ENCODE results near the gene ADCK2.
"Not testable (repeated sequence)": the region's sequence is repeated elsewhere in the genome, so short reads cannot be mapped to it uniquely, and the experiment has no call there.

DNA sequence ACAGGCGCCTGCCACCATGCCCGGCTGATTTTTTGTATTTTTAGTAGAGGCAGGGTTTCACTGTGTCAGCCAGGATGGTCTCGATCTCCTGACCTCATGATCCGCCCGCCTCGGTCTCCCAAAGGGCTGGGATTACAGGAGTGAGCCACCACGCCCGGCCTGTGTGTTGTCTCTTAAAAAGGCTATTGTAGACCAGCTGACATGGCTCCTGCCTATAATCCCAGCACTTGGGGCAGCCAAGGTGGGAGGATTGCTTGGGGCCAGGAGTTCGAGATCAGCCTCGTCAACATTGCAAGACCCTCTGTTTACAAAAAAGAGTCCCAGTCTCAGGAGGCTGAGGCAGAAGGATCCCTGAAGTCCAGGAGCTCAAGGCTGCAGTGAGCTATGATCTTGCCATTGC lies 21.1 kb downstream of the ADCK2 start:
- not testable (repeated sequence) for TF ChIP-seq POLR2A (IDR thresholded peaks at IDR 0.05; ENCODE audit: low read length); GATA1 (IDR thresholded peaks at IDR 0.05; ENCODE audit: low read depth, low read length)

Data from erythroblast (primary cell).